ENCODE measurements around the gene CSGALNACT2.

DNA sequence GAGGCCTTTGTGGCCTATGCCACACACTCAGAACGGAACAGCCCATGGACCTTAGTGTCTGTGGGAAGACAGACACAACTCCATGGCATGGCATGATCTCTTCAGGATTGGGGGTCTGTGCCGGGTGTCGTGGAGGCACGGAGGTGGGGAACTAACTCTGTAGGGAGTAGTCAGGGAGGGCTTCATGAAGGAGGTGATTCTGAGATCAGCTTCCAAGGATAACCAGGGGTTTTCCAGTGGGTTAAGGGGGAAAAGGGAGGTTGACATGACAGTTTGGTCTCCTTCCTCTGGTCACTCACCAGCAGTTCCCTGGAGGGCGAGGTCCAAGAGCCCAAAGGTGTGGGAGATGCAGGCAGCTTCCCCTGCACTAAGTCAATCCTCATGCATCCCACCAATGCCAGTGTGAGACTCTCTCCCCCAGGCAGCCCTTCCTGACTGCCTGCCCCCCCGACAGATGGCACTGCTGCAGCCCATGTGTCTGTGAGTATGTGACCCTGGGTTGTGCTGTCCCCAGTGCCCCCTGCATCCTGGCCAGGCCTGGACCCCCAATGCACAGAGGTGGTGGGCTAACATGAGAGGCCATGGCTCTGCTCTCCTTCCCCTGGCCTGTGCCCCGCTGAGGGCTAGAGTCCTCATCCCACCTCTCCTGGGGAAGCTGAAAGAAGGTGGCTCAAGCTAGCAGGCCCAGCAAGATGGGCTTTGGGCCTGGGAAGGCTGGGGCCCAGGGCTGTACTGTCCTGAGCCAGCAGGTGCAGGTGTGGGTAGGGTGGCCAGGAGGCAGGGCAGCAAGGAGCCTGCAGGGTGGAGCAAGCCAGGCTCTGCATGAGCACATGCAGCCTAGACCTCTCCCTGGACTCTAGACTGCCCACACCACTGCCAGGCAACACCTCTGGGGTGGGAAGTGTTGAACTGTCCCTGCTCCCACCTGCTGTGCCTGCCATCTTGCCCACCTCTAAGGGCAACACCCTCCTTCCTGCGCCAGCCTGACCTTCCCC lies 88.9 kb downstream of the CSGALNACT2 start:
- TF ChIP-seq, protein P1, sequence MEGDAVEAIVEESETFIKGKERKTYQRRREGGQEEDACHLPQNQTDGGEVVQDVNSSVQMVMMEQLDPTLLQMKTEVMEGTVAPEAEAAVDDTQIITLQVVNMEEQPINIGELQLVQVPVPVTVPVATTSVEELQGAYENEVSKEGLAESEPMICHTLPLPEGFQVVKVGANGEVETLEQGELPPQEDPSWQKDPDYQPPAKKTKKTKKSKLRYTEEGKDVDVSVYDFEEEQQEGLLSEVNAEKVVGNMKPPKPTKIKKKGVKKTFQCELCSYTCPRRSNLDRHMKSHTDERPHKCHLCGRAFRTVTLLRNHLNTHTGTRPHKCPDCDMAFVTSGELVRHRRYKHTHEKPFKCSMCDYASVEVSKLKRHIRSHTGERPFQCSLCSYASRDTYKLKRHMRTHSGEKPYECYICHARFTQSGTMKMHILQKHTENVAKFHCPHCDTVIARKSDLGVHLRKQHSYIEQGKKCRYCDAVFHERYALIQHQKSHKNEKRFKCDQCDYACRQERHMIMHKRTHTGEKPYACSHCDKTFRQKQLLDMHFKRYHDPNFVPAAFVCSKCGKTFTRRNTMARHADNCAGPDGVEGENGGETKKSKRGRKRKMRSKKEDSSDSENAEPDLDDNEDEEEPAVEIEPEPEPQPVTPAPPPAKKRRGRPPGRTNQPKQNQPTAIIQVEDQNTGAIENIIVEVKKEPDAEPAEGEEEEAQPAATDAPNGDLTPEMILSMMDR (IDR thresholded peaks at IDR 0.05; ENCODE audit: borderline replicate concordance, extremely low read depth, low read length, poor library complexity, severe bottlenecking) = no peak
- TF ChIP-seq EZH2 (IDR thresholded peaks at IDR 0.05; ENCODE audit: borderline replicate concordance, low read depth, low read length, severe bottlenecking) = no peak

Data from DND-41 (cell line).